Activated CD4-positive, alpha-beta T cell treated with anti-CD3 and anti-CD28 coated beads, Interleukin-10, Interleukin-2, amounts not matched to agents 100 ng/mL and 50 ng/mL, durations not matched to agents 16 hours and 8 hours (primary cell): Measurements from ENCODE around the gene SEPTIN8.

Source experiments
- DNase-seq: peaks from one replicate; pipeline ENCODE4 v3.0.0-alpha.2; 2020

Gene SEPTIN8

DNA sequence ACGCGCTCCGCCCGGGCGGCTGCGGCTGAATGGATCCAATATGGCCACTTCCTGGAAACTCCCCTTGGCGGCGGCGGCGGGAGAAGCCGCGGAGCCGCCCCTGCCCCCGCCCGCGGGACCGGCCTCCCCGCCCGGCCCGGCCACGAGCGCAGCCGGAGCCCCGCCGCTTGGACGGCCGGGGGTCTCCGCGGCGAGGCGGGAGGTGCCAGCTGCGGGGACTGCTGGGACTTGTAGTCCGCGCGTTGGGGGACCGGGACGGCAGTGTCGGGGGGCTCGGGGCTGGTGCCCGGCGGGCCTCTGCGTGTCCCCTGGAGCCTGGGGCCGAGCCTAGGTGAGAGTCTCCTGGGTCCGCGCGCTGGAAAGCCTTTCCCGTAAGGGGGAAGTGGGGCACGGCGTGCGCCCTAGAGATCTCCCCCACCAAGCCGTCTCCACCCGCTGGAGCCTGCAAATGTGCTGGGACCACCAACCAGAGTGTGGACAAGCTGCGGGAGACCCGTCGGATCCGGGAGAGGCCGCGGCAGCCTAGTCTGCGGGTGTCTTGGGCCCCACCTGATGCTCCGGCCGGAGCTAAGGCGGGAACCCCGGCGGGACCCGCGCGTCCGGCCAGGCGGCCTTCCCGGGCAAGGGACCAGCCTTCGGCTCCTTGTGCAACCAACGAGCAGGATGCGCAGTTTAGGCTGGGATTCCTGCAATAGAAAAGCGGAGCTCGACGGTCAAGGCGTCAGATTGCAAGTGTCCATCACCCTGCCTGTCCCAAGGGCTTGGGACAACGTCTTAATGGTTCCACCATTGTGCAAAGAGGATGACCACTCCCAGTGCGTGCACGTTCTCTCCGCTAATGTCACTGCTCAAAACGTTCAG is at the start of gene SEPTIN8:
TSS of gene SEPTIN8 (minus strand) at position 31 of the 861 bp plus-strand sequence. CDS start 102 bp downstream, outside the sequence.
- peak; percentile 51 for DNase-seq

GRCh38 chr5:132826424-132827082 is 49.5 kb upstream of the SEPTIN8 start:
- no peak for DNase-seq

- DNase-seq = peak; percentile 28
Measured at GRCh38 chr5:132825834-132826391, 48.9 kb upstream of the SEPTIN8 start.

DNA sequence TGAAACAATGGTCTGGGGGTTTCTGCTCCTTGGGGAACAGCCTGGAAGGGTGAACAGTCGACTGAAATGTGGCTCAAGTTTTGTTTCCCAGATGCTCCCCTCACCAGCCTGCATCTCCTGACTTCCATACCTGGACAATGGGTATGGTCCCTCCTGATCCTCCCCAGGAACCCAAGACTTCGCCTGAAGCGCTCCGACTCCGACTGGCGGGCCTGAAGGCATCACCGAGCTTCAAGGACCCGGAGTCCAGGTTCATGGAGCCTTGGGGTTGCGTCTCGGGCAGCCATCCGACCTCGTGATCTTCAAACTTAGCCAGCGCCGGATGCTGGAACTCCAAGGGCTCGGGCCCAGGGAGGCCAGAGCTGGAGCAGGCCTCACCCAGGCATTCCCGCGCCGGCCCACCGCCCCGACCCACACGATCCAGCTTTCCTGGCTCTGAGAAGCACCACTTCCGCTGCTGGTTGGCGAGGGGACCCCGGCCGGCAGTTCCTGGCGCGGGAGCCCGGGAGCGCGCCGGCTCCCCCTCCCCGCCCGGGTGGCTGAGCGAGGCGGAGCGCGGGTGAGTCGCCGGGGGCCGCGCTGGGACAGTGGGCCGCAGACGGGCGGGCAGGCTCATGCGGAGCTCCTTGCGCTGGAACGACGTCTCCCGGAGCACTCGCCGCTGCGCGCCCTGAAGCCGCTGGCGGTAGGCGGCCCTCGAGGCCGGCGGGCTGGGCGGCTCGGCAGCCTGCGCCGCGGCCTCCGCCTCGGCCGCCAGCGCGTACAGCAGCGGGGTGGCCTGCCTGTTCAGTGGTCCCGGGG is 48.2 kb upstream of the SEPTIN8 start:
- no peak for DNase-seq

- no peak for DNase-seq
Measured at GRCh38 chr5:132824426-132824825, 47.4 kb upstream of the SEPTIN8 start.

GRCh38 chr5:132823481-132824050 is 46.5 kb upstream of the SEPTIN8 start:
- DNase-seq = no peak

- DNase-seq = peak; percentile 33
Measured at GRCh38 chr5:132822650-132823480, 45.8 kb upstream of the SEPTIN8 start.

DNA sequence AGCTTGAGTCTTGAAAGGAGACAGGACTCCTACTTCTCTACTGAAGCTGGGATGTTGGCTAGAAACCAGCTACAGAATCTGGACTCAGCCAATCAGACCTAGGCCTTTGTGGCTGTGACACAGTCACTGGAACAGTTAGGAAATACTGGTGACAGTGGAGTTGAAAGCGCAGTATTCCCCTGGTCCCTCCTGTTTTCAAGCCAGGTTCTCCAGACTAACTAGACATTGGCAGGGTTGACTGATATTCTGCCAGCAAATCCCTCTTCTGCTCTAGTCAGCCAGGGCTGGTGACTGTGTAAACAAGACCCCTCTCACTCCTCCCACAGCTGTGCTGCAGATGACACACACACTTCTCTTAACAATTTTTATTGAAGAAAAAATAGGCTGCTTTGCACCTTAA is 44.8 kb upstream of the SEPTIN8 start:
- DNase-seq = no peak

GRCh38 chr5:132821350-132821749 is 44.3 kb upstream of the SEPTIN8 start:
- no peak for DNase-seq

GRCh38 chr5:132820162-132820754 is 43.2 kb upstream of the SEPTIN8 start:
- DNase-seq = peak; percentile 92

GRCh38 chr5:132819468-132819867 is 42.4 kb upstream of the SEPTIN8 start:
- DNase-seq = no peak

GRCh38 chr5:132817011-132817410 is 40.0 kb upstream of the SEPTIN8 start:
- no peak for DNase-seq

DNA sequence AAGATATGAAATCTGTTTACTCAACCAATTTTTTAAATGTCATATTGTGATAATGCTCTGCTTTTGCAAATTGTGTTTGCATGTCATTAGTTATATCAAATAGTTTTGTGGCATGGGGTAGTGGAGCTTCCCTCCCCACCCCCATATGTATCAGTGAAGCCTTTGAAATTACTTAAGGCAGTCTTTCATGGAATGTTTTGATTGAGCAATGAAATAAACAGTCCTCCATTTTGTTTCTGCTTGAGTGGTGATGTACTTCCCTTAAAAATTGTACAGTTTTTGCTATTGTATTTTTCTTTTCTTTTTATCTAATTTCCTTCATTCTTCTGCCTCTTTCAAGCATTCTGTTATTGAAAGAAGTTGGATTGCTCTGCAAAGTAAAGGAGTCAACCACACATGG is 39.5 kb upstream of the SEPTIN8 start:
- DNase-seq = no peak

GRCh38 chr5:132816083-132816482 is 39.0 kb upstream of the SEPTIN8 start:
- no peak for DNase-seq

DNA sequence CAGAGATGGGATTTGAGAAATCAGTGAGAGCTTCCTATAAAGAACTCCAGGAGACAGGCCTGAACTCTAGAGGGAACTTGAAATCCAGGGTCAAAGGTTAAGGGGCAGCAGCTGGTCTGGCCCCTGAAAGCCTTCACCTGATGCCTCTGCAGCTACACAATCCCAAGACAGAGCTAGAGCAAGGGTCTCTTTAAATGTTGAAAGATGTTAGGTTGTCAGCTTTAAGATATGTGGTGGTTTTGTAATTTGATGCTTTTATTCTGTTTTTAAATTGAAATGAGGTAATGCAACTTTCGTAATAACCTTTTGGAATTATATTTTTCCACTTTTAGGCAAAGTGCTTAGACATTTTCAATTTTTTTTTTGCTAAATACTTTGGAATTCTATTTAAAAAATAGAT is 38.4 kb upstream of the SEPTIN8 start:
- DNase-seq = no peak

DNA sequence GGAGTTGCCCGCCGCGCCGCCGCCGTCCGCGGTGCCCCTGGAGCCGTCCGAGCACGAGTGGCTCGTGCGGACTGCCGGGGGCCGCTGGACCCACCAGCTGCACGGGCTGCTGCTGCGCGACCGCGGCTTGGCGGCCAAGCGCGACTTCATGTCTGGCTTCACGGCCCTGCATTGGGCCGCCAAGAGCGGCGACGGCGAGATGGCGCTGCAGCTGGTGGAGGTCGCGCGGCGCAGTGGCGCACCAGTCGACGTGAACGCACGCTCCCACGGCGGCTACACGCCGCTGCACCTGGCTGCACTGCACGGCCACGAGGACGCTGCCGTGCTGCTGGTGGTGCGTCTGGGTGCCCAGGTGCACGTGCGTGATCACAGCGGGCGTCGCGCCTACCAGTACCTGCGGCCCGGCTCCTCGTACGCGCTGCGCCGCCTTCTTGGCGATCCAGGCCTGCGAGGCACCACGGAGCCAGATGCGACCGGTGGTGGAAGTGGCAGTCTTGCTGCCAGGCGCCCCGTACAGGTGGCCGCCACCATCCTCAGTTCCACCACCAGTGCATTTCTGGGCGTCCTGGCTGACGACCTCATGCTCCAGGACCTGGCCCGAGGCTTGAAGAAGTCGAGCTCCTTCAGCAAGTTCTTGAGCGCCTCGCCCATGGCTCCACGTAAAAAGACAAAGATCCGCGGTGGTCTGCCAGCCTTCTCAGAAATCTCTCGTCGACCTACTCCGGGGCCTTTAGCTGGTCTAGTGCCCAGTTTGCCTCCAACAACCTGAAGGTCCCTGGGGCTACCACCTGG is 37.7 kb upstream of the SEPTIN8 start:
- DNase-seq = no peak

- peak; percentile 37 for DNase-seq
Measured at GRCh38 chr5:132813599-132814502, 36.8 kb upstream of the SEPTIN8 start.

DNA sequence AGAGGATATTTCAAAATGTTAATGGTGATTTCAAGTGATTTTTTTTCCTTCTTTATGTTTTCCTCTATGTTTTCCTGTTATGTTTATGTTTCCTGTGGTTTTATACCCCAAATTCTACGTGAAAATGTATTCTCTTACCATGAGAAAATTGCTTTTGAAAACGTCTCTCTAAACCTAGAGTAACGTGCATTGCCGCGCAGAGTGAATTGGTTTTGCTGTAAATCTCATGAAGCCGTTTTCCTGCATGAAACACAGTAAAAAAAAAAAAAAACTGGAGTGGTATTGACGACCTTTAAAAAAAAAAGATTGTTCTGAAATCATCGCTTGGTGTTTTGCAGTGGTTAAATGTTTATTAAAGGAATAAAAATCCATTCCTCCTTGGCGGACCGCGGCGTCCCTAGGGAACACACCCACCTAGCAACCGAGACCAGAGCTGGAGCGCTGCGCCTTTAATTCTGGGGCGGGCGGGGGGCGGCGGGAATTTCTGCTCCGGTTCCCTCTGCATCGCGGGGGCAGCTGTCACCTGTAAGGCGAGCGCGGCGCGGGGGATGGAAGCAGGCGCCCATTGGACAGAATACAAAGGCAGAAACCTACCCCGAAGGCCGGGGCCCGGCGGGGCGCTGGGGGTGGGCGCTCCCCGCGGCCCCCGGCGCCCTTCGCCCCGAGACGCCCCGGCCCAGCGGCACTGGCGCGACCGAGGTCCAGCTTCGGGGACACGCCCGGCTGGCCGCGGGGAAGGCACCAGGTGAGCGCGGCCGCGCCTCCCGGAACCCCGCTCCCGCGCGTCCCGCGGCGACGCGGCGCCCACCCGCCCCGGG is 36.0 kb upstream of the SEPTIN8 start, which contains the start of gene SOWAHA:
TSS of gene SOWAHA (plus strand) at position 522 of the 818 bp plus-strand sequence. CDS start 320 bp downstream, outside the sequence.
- no peak for DNase-seq
